Measurements from ENCODE around the gene PTPRE.

Gene PTPRE, protein sequence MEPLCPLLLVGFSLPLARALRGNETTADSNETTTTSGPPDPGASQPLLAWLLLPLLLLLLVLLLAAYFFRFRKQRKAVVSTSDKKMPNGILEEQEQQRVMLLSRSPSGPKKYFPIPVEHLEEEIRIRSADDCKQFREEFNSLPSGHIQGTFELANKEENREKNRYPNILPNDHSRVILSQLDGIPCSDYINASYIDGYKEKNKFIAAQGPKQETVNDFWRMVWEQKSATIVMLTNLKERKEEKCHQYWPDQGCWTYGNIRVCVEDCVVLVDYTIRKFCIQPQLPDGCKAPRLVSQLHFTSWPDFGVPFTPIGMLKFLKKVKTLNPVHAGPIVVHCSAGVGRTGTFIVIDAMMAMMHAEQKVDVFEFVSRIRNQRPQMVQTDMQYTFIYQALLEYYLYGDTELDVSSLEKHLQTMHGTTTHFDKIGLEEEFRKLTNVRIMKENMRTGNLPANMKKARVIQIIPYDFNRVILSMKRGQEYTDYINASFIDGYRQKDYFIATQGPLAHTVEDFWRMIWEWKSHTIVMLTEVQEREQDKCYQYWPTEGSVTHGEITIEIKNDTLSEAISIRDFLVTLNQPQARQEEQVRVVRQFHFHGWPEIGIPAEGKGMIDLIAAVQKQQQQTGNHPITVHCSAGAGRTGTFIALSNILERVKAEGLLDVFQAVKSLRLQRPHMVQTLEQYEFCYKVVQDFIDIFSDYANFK
- 32.1 to 108 reads per million in 2 experiments for total RNA-seq

- DNase-seq (ENCODE audit: low read depth) = peak; percentile 29
Observed at GRCh38 chr10:127906548-127907377, at the start of gene PTPRE. PTPRE (plus strand) TSS chr10:127907103; CDS start chr10:128040882, 133,779 bp downstream.

- DNase-seq (ENCODE audit: low read depth) = no peak
Observed at GRCh38 chr10:127860592-127860991, 46.3 kb upstream of the PTPRE start.

DNA sequence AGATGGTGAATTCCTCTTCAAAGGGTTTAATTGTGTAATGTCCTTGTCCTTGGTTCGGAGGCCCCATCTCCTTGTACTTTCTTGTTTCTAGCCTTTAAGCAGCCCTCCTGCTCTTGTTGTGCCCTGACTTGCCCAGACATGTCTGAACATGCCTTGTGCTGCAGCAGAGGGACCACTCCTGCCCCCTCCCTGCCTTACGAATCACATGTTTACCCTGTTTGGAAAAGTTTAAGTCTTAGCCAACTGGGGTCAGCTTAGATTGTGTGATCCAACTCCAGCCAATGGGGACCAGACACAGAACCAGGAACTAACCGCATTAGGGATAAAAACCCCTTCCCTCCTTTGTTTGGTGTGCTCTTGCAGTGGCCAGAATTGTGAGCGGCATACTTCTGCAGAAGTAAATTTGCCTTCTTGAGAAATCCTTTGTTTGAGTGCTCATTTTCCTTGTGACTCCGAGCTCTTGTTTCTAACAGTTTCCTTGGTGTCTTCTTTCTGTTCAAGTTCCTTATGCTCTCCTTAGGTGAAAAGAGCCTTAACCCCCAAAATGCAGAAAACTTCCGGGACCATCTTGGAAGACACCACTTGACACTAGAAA lies 43.6 kb upstream of the PTPRE start:
- DNase-seq (ENCODE audit: low read depth) = no peak

GRCh38 chr10:127866276-127867013 lies 40.5 kb upstream of the PTPRE start:
- DNase-seq (ENCODE audit: low read depth) = no peak

DNA sequence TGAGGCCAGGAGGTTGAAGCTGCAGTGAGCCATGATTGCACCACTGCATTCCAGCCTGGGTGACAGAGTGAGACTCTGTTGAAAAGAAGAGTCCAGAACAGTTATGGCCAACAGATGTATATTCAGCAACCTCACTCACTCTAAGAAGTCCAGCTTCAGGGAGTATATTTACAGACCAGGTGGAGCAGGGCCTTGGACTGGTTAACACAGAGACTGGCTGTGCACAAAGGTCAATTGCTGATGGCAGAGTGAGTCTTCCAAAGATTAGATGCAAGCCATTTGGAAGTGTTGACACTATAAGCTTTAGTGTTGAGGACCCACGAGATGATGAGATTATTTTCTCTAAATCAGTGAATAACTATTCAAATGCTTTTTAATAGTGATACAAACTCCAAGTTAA lies 39.1 kb upstream of the PTPRE start:
- DNase-seq (ENCODE audit: low read depth) = no peak

- no peak for DNase-seq (ENCODE audit: low read depth)
Observed at GRCh38 chr10:127869329-127869728, 37.6 kb upstream of the PTPRE start.

- DNase-seq (ENCODE audit: low read depth) = no peak
Observed at GRCh38 chr10:127871631-127872010, 35.3 kb upstream of the PTPRE start.

DNA sequence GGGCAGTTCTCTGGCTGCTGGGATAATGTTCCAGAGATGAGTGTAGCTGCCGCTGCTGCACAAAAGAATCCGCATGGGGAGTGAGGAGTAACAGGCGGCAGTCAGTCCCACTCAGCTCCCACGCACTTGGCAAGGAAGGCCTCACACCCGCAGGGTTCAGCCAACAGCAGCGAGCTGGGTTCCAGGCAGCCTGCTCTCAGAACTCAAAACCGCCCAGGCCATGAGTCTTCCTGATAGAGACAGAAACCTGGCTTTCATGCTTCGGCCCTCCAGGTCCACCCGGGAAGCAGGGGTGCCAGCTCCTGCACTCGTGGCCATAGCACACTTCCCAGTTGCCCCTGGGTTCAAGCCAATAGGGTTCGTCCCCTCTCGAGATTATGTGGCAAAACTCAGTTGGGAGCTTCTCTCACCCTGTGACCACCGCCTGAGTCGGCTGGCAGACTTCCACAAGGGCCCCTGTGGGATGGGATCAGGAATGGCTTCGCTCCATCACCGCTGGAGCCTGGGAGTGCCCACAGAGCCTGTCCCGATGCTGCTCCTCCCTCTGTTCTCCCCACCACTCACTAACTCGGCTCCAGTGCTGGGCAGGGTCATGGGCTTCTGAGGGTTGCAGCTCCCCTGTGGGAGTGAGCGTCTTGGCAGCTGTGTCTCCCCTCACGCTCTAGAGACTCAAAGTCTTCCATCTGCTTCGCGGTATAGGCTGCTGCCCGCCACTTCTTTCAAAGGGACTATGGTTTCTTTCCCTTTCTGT lies 34.7 kb upstream of the PTPRE start:
- DNase-seq (ENCODE audit: low read depth) = no peak

GRCh38 chr10:127872871-127873600 lies 33.9 kb upstream of the PTPRE start:
- DNase-seq (ENCODE audit: low read depth) = no peak

GRCh38 chr10:127873901-127874470 lies 32.9 kb upstream of the PTPRE start:
- DNase-seq (ENCODE audit: low read depth) = no peak

- DNase-seq (ENCODE audit: low read depth) = no peak
Observed at GRCh38 chr10:127874671-127875448, 32.0 kb upstream of the PTPRE start.

GRCh38 chr10:127875449-127875765 lies 31.5 kb upstream of the PTPRE start:
- no peak for DNase-seq (ENCODE audit: low read depth)

DNA sequence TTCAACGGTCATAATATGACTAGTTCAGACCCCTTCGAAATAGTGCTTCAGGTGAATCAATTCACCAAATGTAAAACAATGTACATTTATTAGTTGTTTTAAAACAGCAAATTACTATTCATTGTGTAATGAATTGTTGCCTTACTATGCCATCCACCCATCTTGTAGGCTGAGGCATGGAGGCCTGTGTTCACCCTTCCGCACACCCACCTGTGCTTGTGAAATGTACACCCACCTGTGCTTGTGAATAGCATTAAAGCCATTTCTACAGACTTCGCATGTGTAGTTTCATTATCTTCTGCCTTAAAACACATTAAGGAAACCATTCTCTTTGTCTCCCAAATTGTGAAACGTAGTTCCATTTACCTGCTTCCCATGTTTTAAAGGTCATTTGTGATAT lies 31.0 kb upstream of the PTPRE start:
- no peak for DNase-seq (ENCODE audit: low read depth)

- no peak for DNase-seq (ENCODE audit: low read depth)
Observed at GRCh38 chr10:127877116-127877515, 29.8 kb upstream of the PTPRE start.

DNA sequence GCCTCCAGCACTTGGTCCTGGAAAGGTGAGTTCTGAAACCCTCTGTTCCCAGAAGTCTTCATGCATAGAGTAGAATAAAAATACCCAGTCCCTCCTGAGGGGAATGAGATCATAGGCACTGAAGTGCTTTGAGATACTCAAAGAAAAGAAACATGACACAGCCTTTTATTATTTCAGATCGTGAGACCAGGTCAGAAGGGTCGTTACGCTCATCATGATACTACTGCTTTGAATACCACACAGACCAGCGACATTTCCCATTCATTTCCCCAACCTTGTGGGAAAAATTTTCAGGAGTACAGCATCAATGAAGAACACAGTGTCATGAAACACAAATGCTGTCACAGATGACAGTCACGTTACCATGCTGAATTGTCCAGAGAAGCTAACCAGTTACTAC lies 29.2 kb upstream of the PTPRE start:
- DNase-seq (ENCODE audit: low read depth) = no peak

DNA sequence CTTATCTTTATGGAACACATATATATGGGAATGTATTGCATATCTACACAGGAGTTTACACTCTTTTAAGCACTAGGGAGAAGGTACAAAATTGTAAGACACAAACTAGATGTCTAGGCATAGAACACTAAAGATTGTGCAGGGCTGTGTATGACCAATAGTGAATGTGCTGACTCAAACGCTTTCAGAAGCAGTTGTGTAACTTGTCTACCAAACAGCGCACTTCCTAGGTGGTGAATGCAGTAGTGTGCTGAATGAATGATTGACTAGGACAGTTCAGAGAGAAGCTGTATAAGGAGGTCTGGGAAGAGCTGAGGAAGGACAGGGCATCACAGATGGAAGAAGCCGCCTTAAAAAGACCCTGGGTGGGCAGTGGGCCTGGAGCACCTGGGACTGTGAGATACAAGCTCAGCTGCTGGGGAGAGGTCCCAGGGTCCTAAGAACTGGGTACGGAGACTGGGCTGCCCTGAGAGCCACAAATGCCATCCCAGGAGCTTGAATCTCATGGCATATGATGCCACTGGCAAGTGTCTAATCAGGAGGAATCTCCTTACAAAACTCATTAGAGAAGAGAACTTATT lies 28.3 kb upstream of the PTPRE start:
- DNase-seq (ENCODE audit: low read depth) = no peak

- no peak for DNase-seq (ENCODE audit: low read depth)
Observed at GRCh38 chr10:127880557-127880956, 26.3 kb upstream of the PTPRE start.

GRCh38 chr10:127881262-127881661 lies 25.6 kb upstream of the PTPRE start:
- DNase-seq (ENCODE audit: low read depth) = no peak

DNA sequence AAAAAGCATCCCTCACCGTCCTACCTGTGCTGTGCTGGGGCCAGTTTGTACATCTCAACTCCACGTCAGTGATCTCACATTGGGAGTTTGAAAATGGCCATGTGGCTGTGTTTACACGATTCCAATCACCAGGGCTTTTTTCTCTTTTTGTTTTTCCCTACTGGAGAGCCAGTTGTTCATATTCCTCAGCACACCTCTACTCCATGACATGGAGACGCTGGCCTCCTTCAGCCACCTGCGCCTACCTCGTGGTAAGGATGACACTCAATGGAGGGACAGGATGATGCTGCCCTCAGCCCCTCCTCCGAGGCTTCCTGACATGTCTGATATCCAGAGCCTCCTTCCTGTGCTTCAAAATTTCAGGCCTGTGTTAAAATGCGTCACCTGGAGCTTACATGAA lies 24.5 kb upstream of the PTPRE start:
- no peak for DNase-seq (ENCODE audit: low read depth)

Data from T follicular helper cell (primary cell).